Measurements from ENCODE around the gene SCD5. TPM values are rescaled to one million over a fixed set of nuclear protein-coding genes. Genes with fewer than 3 reads are reported as not detected.

Gene SCD5
- total and polyA plus RNA-seq, 9 of the 15 experiments (the other 6 are each of a cell fraction or from before 2014, with no cell fraction given): 0.01 to 0.20 (median 0.03) TPM; not detected in 5

DNA sequence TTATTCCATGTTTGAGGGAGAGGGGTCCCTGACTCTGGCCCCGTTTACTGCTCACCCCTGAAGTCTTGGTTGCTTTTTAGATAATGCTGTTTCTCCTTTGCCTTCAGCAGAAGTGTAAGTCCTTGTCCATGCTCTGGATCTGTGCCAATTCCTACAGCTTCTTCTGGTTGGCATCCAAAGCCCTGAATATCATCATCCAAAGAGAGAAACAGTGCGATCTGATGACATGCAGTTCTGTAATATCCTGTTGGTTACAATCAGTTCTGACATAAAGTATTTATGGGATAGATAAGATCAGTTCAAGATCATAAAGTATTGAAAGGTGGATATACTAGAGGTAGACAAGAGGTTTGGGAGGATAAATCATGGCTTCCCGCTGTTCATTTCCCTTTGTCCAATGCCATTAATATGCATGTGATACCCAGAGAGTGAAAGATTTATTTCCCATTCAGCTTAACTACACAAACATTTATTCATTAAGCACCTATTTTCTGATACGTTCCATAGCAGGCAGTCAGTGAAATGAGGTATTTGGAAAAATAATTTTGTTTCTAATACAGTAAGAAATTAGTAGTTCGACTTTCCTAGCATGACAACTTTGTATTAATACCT lies 183.7 kb downstream of the SCD5 start:
- H3K27ac ChIP-seq (ENCODE audit: extremely low read depth, low read depth, low read length): no peak overlapping the region
- DNase-seq (ENCODE audit: extremely low read depth in 1 of 4, low spot score in 3 of 4) (no peak), FAIRE-seq (no peak), ATAC-seq (no peak)
- in situ Hi-C loops (cut with MboI): no loop called here
- ChIA-PET CTCF (ENCODE audit: low intra/inter-chr PET ratio) (no interaction called here), POLR2A (no interaction called here)
- H3K4me1 ChIP-seq (replicated peaks in 1 of 2; ENCODE audit: control insufficient read depth in 2 of 2, insufficient read depth in 2 of 2, low read length in 2 of 2): no peaks in the 10 kb centered on the region
- H3K36me3 ChIP-seq (ENCODE audit: control insufficient read depth, insufficient read depth, low read length): no peaks in the 10 kb centered on the region
- no peak overlapping the region for H2AFZ ChIP-seq (ENCODE audit: low read depth, low read length)
- H3K9me1 ChIP-seq (ENCODE audit: control insufficient read depth, insufficient read depth, low read length): no peaks in the 10 kb centered on the region
- peaks cover 8 to 35% of the 10 kb centered on the region in 2 experiments; a peak in 4 of 5 replicates for H3K27me3 ChIP-seq (ENCODE audit: control insufficient read depth in 2 of 2, insufficient read depth in 2 of 2, low read length in 2 of 2)
- no peak overlapping the region for H3K4me2 ChIP-seq (ENCODE audit: insufficient read depth, low read length)
- H4K20me1 ChIP-seq (replicated peaks; ENCODE audit: control insufficient read depth, insufficient read depth, low read length): no peaks in the 10 kb centered on the region
- no peak overlapping the region for H3K4me3 ChIP-seq
- intact Hi-C loops (cut with micrococcal nuclease): no loop called here
- H3K9ac ChIP-seq (ENCODE audit: insufficient read depth in 1 of 2, low read depth in 2 of 2, low read length in 2 of 2): no peak overlapping the region
- no peaks in the 10 kb centered on the region for H3K79me2 ChIP-seq (ENCODE audit: control insufficient read depth, insufficient read depth, low read length)
- WGBS (ENCODE audit: insufficient coverage, low coverage, missing lambda C conversion rate): 0% methylated on average over 5 of the region's 5 CpGs
- TF ChIP-seq, protein P1, sequence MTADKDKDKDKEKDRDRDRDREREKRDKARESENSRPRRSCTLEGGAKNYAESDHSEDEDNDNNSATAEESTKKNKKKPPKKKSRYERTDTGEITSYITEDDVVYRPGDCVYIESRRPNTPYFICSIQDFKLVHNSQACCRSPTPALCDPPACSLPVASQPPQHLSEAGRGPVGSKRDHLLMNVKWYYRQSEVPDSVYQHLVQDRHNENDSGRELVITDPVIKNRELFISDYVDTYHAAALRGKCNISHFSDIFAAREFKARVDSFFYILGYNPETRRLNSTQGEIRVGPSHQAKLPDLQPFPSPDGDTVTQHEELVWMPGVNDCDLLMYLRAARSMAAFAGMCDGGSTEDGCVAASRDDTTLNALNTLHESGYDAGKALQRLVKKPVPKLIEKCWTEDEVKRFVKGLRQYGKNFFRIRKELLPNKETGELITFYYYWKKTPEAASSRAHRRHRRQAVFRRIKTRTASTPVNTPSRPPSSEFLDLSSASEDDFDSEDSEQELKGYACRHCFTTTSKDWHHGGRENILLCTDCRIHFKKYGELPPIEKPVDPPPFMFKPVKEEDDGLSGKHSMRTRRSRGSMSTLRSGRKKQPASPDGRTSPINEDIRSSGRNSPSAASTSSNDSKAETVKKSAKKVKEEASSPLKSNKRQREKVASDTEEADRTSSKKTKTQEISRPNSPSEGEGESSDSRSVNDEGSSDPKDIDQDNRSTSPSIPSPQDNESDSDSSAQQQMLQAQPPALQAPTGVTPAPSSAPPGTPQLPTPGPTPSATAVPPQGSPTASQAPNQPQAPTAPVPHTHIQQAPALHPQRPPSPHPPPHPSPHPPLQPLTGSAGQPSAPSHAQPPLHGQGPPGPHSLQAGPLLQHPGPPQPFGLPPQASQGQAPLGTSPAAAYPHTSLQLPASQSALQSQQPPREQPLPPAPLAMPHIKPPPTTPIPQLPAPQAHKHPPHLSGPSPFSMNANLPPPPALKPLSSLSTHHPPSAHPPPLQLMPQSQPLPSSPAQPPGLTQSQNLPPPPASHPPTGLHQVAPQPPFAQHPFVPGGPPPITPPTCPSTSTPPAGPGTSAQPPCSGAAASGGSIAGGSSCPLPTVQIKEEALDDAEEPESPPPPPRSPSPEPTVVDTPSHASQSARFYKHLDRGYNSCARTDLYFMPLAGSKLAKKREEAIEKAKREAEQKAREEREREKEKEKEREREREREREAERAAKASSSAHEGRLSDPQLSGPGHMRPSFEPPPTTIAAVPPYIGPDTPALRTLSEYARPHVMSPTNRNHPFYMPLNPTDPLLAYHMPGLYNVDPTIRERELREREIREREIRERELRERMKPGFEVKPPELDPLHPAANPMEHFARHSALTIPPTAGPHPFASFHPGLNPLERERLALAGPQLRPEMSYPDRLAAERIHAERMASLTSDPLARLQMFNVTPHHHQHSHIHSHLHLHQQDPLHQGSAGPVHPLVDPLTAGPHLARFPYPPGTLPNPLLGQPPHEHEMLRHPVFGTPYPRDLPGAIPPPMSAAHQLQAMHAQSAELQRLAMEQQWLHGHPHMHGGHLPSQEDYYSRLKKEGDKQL (CRISPR knock-in tag; IDR thresholded peaks at IDR 0.05; ENCODE audit: borderline replicate concordance): no peak
- TF ChIP-seq NFIC (IDR thresholded peaks at IDR 0.05): peak; percentile 44; the same call in 1 of the 2 replicates
- H3K9me3 ChIP-seq (replicated peaks; ENCODE audit: control insufficient read depth, insufficient read depth, low read depth, low read length): no peaks in the 10 kb centered on the region
- no TSS peak for BruUV-seq (replicated peaks)
